NCI-H446 (cell line): ENCODE data around the gene NYAP2.

Experiments
- DNase-seq, 2 experiments: peaks; one replicate each; lab custom pipeline; 2025; lab: John Stamatoyannopoulos, UW

Gene NYAP2

GRCh38 chr2:225559072-225559415 lies 159.5 kb downstream of the NYAP2 start:
- DNase-seq, result peak; percentile 19 to 43

GRCh38 chr2:225566798-225567197 lies 167.3 kb downstream of the NYAP2 start:
- no peak for DNase-seq

- no peak for DNase-seq
Measured at GRCh38 chr2:225569995-225570394, 170.5 kb downstream of the NYAP2 start.

GRCh38 chr2:225573603-225574002 lies 174.1 kb downstream of the NYAP2 start:
- no peak for DNase-seq

- DNase-seq, result no peak
Measured at GRCh38 chr2:225574582-225575138, 175.2 kb downstream of the NYAP2 start.

GRCh38 chr2:225581135-225581534 lies 181.6 kb downstream of the NYAP2 start:
- DNase-seq, result no peak

GRCh38 chr2:225581906-225582305 lies 182.4 kb downstream of the NYAP2 start:
- DNase-seq, result no peak

GRCh38 chr2:225582355-225583116 lies 183.0 kb downstream of the NYAP2 start:
- no peak for DNase-seq

GRCh38 chr2:225584796-225585195 lies 185.3 kb downstream of the NYAP2 start:
- peak in 1 of 2 experiments; percentile 40 for DNase-seq

- DNase-seq, result no peak
Measured at GRCh38 chr2:225590932-225591331, 191.4 kb downstream of the NYAP2 start.

GRCh38 chr2:225597911-225598310 lies 198.4 kb downstream of the NYAP2 start:
- DNase-seq, result no peak

- no peak for DNase-seq
Measured at GRCh38 chr2:225598426-225598825, 198.9 kb downstream of the NYAP2 start.

GRCh38 chr2:225598897-225599296 lies 199.4 kb downstream of the NYAP2 start:
- no peak for DNase-seq

- DNase-seq, result no peak
Measured at GRCh38 chr2:225599856-225600255, 200.3 kb downstream of the NYAP2 start.

GRCh38 chr2:225600444-225600843 lies 200.9 kb downstream of the NYAP2 start:
- DNase-seq, result no peak

GRCh38 chr2:225600865-225601264 lies 201.4 kb downstream of the NYAP2 start:
- DNase-seq, result no peak

GRCh38 chr2:225602205-225602604 lies 202.7 kb downstream of the NYAP2 start:
- DNase-seq, result no peak

- DNase-seq, result no peak
Measured at GRCh38 chr2:225608136-225608535, 208.6 kb downstream of the NYAP2 start.

GRCh38 chr2:225612636-225613035 lies 213.1 kb downstream of the NYAP2 start:
- no peak for DNase-seq

GRCh38 chr2:225614915-225615314 lies 215.4 kb downstream of the NYAP2 start:
- DNase-seq, result no peak

- no peak for DNase-seq
Measured at GRCh38 chr2:225615514-225615913, 216.0 kb downstream of the NYAP2 start.

- DNase-seq, result no peak
Measured at GRCh38 chr2:225616372-225616771, 216.9 kb downstream of the NYAP2 start.

- DNase-seq, result no peak
Measured at GRCh38 chr2:225616848-225617247, 217.3 kb downstream of the NYAP2 start.

- no peak for DNase-seq
Measured at GRCh38 chr2:225620227-225620626, 220.7 kb downstream of the NYAP2 start.
